IPS-11a (cell line): ENCODE results near the gene EFCAB6.

Source experiments
- H3K4me3 ChIP-seq: one replicate; pipeline ENCODE4 v1.5.1; 2013; ENCODE audit warnings: low read depth, low read length, control low read depth

Gene EFCAB6, protein sequence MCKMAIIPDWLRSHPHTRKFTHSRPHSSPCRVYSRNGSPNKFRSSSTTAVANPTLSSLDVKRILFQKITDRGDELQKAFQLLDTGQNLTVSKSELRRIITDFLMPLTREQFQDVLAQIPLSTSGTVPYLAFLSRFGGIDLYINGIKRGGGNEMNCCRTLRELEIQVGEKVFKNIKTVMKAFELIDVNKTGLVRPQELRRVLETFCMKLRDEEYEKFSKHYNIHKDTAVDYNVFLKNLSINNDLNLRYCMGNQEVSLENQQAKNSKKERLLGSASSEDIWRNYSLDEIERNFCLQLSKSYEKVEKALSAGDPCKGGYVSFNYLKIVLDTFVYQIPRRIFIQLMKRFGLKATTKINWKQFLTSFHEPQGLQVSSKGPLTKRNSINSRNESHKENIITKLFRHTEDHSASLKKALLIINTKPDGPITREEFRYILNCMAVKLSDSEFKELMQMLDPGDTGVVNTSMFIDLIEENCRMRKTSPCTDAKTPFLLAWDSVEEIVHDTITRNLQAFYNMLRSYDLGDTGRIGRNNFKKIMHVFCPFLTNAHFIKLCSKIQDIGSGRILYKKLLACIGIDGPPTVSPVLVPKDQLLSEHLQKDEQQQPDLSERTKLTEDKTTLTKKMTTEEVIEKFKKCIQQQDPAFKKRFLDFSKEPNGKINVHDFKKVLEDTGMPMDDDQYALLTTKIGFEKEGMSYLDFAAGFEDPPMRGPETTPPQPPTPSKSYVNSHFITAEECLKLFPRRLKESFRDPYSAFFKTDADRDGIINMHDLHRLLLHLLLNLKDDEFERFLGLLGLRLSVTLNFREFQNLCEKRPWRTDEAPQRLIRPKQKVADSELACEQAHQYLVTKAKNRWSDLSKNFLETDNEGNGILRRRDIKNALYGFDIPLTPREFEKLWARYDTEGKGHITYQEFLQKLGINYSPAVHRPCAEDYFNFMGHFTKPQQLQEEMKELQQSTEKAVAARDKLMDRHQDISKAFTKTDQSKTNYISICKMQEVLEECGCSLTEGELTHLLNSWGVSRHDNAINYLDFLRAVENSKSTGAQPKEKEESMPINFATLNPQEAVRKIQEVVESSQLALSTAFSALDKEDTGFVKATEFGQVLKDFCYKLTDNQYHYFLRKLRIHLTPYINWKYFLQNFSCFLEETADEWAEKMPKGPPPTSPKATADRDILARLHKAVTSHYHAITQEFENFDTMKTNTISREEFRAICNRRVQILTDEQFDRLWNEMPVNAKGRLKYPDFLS (N-terminal part only)

GRCh38 chr22:43812149-43812842 is at the start of gene EFCAB6:
Gene EFCAB6, minus strand, starts transcription at chr22:43812305. Its CDS starts 29,987 bp downstream, at chr22:43782318.
- H3K4me3 ChIP-seq, result peak within 1 kb of the TSS; percentile 83

DNA sequence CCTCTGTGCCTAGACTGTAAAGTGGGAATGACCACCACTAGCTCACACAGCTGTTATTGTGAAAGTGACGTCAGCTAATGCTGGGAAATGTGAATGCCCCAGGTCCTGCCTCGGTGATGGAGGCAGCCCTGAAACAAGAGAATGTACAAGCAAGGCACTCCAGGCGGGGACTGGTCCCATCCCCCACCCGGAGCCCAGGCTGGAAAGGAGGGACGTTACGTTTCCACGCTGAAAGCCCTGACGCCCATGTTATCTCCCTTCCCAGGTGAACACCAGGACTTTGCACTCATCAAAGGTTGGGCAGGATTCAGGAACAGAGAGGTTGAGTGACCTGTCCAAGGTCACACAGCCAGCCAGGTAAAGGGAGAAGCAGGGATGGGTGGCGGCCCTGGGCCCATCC is 49.4 kb upstream of the EFCAB6 start:
- H3K4me3 ChIP-seq, result peak overlapping the region; percentile 60

DNA sequence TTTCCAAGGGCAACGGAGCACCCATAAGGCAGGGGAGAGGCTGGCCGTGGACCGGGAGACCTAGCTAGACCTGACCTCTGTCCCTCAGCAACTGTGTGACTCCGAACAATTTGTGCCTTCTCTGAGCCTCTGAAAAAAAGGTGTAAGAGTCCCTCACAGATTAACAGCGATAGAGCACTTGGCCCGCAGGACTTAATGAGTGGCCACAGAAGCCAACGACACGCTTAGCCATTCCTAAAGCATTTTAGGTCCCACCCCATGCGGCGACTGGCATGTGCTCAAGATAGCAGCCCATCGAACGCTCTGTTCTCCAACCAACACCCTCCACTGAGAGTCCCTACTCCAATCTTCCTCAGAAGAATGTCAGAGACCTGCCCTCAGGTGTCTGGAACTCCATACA is 48.7 kb upstream of the EFCAB6 start:
- H3K4me3 ChIP-seq, result no peak overlapping the region

- no peak overlapping the region for H3K4me3 ChIP-seq
These were observed 48.0 kb upstream of the EFCAB6 start for GRCh38 chr22:43860126-43860525.

GRCh38 chr22:43859621-43860020 is 47.5 kb upstream of the EFCAB6 start:
- no peak overlapping the region for H3K4me3 ChIP-seq

- H3K4me3 ChIP-seq, result no peak overlapping the region
These were observed 47.1 kb upstream of the EFCAB6 start for GRCh38 chr22:43859176-43859575.

GRCh38 chr22:43858156-43858895 is 46.2 kb upstream of the EFCAB6 start:
- H3K4me3 ChIP-seq, result no peak overlapping the region

DNA sequence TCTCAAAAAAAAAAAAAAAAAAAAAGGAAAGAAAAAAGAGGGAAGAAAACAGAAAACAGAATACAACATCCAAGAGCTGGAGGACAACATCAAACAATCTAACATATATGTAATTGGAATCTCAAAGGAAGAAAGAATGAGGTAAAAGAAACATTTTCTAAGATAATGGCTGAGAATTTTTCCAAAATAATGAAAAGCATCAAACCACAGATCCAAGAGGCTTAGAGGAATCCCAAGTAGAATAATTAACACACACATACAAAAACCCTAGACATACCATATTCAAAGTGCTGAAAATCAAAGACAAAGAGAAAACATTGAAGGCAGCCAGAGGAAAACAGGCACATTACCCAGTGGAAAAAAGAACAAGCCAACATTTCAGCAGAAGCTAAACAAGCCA is 45.3 kb upstream of the EFCAB6 start:
- H3K4me3 ChIP-seq, result no peak overlapping the region

DNA sequence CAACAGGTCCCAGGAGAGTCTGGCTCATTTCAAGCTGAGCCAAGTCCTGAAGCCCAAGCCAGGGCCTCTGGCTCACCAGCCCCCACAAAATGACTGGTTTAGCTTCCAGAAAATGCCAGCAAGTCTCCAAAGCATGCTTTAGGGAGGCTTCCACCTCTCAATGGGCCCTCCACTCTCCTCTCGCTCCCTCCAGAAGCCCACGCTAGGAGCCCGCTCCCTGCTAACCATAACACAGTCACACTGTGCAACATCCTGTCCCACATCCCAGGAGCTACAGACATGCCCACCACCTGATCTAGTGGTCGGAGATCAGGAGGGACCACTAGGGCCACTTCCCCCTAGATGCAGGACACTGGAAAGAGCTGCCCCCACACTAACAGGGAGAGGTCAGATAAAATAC is 43.3 kb upstream of the EFCAB6 start:
- H3K4me3 ChIP-seq, result no peak overlapping the region

- no peak overlapping the region for H3K4me3 ChIP-seq
These were observed 42.7 kb upstream of the EFCAB6 start for GRCh38 chr22:43854786-43855271.

- no peak overlapping the region for H3K4me3 ChIP-seq
These were observed 42.1 kb upstream of the EFCAB6 start for GRCh38 chr22:43854121-43854785.

GRCh38 chr22:43853328-43853931 is 41.3 kb upstream of the EFCAB6 start:
- no peak overlapping the region for H3K4me3 ChIP-seq

DNA sequence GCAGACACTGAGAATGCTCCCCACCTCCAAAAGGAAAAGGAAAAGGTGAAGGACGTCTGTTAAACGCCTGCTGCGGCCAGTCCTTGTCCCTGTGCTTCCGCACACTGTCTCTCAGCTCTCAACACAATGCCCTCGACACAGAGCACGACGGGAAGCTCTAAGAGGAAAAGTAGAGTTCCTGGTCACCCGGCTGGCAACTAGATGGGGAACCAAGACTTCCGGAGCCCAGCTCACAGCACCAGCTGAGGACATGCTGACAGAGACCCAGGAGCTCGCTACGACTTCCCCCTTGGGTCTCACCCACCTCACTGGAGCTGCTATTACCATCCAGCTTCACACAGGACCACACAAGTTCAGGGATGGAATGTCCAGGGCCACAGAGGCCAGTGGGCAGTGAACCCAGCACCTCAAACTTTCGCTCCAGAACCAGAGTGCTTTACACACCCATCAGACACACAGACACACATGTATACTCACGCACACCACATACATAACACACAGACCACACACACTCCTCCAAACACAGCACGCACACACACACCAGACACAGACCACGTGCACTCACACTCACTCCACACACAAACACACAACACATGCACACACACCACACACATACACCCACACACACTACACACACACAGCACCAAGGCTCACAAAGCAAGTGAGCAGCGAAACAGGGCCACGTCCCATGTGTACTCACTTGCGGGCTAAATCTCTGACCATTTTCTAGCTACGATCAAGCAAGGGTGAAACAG is 40.6 kb upstream of the EFCAB6 start:
- H3K4me3 ChIP-seq, result no peak overlapping the region

DNA sequence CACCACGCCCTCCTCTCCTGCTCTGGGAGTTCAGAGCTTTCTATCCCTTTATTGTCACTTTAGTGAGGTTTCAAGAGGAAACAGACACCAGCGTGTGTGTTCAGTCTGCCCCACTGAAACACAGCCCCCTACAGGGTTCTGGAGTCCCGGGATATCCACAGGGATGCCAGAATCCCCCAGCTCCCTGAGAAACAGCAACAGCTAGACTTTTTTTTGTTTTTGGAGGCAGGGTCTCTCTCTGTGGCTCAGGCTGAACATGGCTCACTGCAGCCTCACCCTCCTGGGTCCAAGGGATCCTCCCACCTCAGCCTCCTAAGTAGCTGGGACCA is 39.8 kb upstream of the EFCAB6 start:
- H3K4me3 ChIP-seq, result no peak overlapping the region

DNA sequence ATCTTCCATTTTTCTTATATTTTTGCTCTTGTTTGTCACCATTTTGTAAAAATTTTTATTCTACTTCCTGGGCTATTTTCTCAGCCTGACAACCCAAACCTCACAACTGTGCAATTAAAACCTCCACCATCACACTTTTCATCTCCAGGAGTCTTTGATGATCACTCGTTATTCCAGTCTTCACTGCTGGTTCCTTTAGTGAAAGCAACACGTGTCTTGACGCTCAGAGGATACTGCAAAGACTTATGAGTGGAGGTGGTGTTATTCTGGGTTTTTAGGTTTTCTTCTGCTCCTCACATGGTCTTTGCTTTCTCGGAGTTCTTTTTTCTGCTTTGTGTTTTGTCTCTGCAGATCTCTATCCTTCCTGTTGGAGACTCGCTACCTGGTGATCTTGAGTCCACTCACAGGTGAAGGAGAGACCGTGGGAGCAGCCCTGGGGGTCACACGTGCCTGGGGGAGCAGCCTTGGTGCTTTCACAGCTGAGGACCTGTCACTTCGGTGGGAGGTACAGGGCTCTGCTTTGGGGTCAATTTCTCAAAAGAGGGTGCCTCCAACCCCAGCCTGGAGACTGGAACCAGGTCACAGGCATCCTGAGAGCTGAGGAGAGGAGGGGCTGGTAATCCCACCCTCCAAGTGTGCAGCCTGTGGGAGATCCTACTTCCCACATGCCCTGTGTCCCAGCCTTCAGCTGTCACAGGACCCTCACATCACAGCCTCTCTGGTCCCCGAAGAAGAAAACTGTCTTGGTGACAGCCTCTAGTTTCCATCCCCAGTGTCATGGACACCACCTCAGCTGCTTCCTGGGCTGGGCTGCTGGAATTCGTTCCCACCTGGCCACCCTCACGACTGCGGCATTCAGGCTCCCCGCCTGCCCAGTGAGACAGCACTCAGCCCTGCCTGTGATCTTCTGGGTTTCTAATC is 39.2 kb upstream of the EFCAB6 start:
- H3K4me3 ChIP-seq, result no peak overlapping the region

DNA sequence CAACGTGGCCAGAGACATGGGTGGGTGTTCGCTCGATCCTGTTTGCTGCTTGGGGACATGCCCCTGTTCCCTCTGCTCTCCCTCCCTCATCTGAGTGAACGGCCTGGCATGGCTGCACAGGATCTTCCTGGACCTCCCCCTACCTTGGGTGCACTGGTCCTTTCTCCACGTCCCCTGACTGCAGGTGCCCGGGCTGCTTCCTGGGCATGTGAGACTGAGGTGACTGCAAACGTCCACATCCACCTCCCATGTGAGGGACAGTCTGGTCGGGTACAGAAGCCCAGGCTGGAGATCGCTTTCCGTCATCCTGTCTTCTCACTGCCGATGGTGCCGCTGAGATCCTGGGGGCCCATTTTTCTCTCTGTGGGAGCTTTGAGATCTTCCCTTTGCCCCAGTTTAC is 38.4 kb upstream of the EFCAB6 start:
- no peak overlapping the region for H3K4me3 ChIP-seq

- no peak overlapping the region for H3K4me3 ChIP-seq
These were observed 37.6 kb upstream of the EFCAB6 start for GRCh38 chr22:43849731-43850130.
